Mesodermal cell (in vitro differentiated cells): ENCODE measurements around the gene THSD7A.

ENCODE experiments used
- H3K27ac ChIP-seq: 2 replicates; pipeline ENCODE4 v1.7.0; 2013; ENCODE audit warnings: mild to moderate bottlenecking, low read depth, low read length, moderate library complexity; ENCODE audit not compliant: severe bottlenecking
- H3K36me3 ChIP-seq: 2 replicates; pipeline ENCODE4 v1.7.1; 2013; ENCODE audit warnings: mild to moderate bottlenecking, low read length, moderate library complexity; ENCODE audit not compliant: control insufficient read depth, insufficient read depth
- H3K4me1 ChIP-seq: one replicate; pipeline ENCODE4 v1.7.1; 2013; ENCODE audit warnings: mild to moderate bottlenecking, low read length; ENCODE audit not compliant: insufficient read depth, control insufficient read depth, poor library complexity, severe bottlenecking
- H3K4me3 ChIP-seq: 2 replicates; pipeline ENCODE4 v1.7.0; 2013; ENCODE audit warnings: low read length, control low read depth, mild to moderate bottlenecking; ENCODE audit not compliant: insufficient read depth, poor library complexity, severe bottlenecking; ENCODE audit errors: extremely low read depth
- H3K9me3 ChIP-seq: 2 replicates; pipeline ENCODE4 v1.7.1; 2013; ENCODE audit warnings: mild to moderate bottlenecking, low read length, moderate library complexity; ENCODE audit not compliant: control insufficient read depth
- WGBS, 2 experiments: methylation state at CpG; one replicate each; pipeline ENCODE4 v1.1.5; 2013; ENCODE audit warnings: missing lambda C conversion rate in 2 of 2; ENCODE audit not compliant: insufficient coverage in 2 of 2; 5-methylcytosine and 5-hydroxymethylcytosine counted together

The THSD7A gene

GRCh38 chr7:11706666-11707605, 125.1 kb downstream of the THSD7A start:
- Histone ChIP-seq H3K4me3 (no peak overlapping the region), H3K9me3 (no peaks in the 10 kb centered on the region), H3K27ac (no peak overlapping the region), H3K4me1 (peaks cover 12% of the 10 kb centered on the region), H3K36me3 (no peaks in the 10 kb centered on the region)
- WGBS, 2 experiments: no CpG with 5 or more reads among the region's 2 CpGs

- Histone ChIP-seq H3K36me3 (no peaks in the 10 kb centered on the region), H3K9me3 (no peaks in the 10 kb centered on the region), H3K27ac (no peak overlapping the region), H3K4me3 (no peak overlapping the region), H3K4me1 (peaks cover 12% of the 10 kb centered on the region)
- no CpG with 5 or more reads among the region's 1 CpG for WGBS, 2 experiments
These were observed 128.2 kb downstream of the THSD7A start for GRCh38 chr7:11703829-11704228.

GRCh38 chr7:11702938-11703337, 129.1 kb downstream of the THSD7A start:
- peaks cover 12% of the 10 kb centered on the region for H3K4me1 ChIP-seq

GRCh38 chr7:11701829-11702560, 130.0 kb downstream of the THSD7A start:
- Histone ChIP-seq H3K27ac (no peak overlapping the region), H3K4me3 (no peak overlapping the region), H3K36me3 (no peaks in the 10 kb centered on the region), H3K9me3 (no peaks in the 10 kb centered on the region), H3K4me1 (peaks cover 5% of the 10 kb centered on the region)
- WGBS, 2 experiments: 79 to 93% methylated on average over 3 of the region's 6 CpGs

More at GRCh38 chr7:11702938-11703337, 129.1 kb downstream of the THSD7A start:
- H3K9me3 ChIP-seq: no peaks in the 10 kb centered on the region
- no peaks in the 10 kb centered on the region for H3K36me3 ChIP-seq
- H3K4me3 ChIP-seq: no peak overlapping the region
- no peak overlapping the region for H3K27ac ChIP-seq
- 100% methylated on average over 2 of the region's 4 CpGs; no CpG with 5 or more reads in 1 of the 2 experiments for WGBS, 2 experiments

- 83% methylated on average over 1 of the region's 5 CpGs; no CpG with 5 or more reads in 1 of the 2 experiments for WGBS, 2 experiments
- H3K4me3 ChIP-seq: no peak overlapping the region
- H3K9me3 ChIP-seq: no peaks in the 10 kb centered on the region
- no peaks in the 10 kb centered on the region for H3K4me1 ChIP-seq
- no peaks in the 10 kb centered on the region for H3K36me3 ChIP-seq
- H3K27ac ChIP-seq: no peak overlapping the region
These were observed 132.3 kb downstream of the THSD7A start for GRCh38 chr7:11699666-11700065.

GRCh38 chr7:11698384-11698871, 133.6 kb downstream of the THSD7A start:
- Histone ChIP-seq H3K27ac (no peak overlapping the region), H3K4me1 (no peaks in the 10 kb centered on the region), H3K36me3 (no peaks in the 10 kb centered on the region), H3K4me3 (no peak overlapping the region), H3K9me3 (no peaks in the 10 kb centered on the region)
- WGBS, 2 experiments: no CpG with 5 or more reads among the region's 2 CpGs

- WGBS, 2 experiments: no CpG with 5 or more reads among the region's 3 CpGs
These were observed 141.6 kb downstream of the THSD7A start for GRCh38 chr7:11690395-11690794.

GRCh38 chr7:11689096-11689495, 142.9 kb downstream of the THSD7A start:
- Histone ChIP-seq H3K9me3 (no peaks in the 10 kb centered on the region), H3K27ac (no peak overlapping the region), H3K4me3 (no peak overlapping the region), H3K4me1 (no peaks in the 10 kb centered on the region), H3K36me3 (no peaks in the 10 kb centered on the region)
- 80 to 92% methylated on average over 1 to 2 of the region's 2 CpGs for WGBS, 2 experiments

More at GRCh38 chr7:11690395-11690794, 141.6 kb downstream of the THSD7A start:
- no peaks in the 10 kb centered on the region for H3K9me3 ChIP-seq
- H3K4me1 ChIP-seq: no peaks in the 10 kb centered on the region
- no peak overlapping the region for H3K4me3 ChIP-seq
- no peak overlapping the region for H3K27ac ChIP-seq
- H3K36me3 ChIP-seq: no peaks in the 10 kb centered on the region

- H3K4me1 ChIP-seq: no peaks in the 10 kb centered on the region
- WGBS, 2 experiments: 100% methylated on average over 2 of the region's 3 CpGs; no CpG with 5 or more reads in 1 of the 2 experiments
- no peaks in the 10 kb centered on the region for H3K36me3 ChIP-seq
- H3K9me3 ChIP-seq: no peaks in the 10 kb centered on the region
- no peak overlapping the region for H3K4me3 ChIP-seq
- no peak overlapping the region for H3K27ac ChIP-seq
These were observed 150.5 kb downstream of the THSD7A start for GRCh38 chr7:11681461-11681860.

- 96 to 100% methylated on average over 3 of the region's 5 CpGs for WGBS, 2 experiments
- no peaks in the 10 kb centered on the region for H3K9me3 ChIP-seq
- H3K4me3 ChIP-seq: no peak overlapping the region
- H3K4me1 ChIP-seq: no peaks in the 10 kb centered on the region
- no peaks in the 10 kb centered on the region for H3K36me3 ChIP-seq
- no peak overlapping the region for H3K27ac ChIP-seq
These were observed 156.8 kb downstream of the THSD7A start for GRCh38 chr7:11675163-11675562.
